ENCODE measurements around the gene TPCN1. TPM values are rescaled to one million over a fixed set of nuclear protein-coding genes. Genes with fewer than 3 reads are reported as not detected.

Gene TPCN1
- polyA plus RNA-seq, 1 experiment = 10.9 TPM

- POLR2A ChIA-PET = interaction anchor here (0.8 kb wide), 1 partner anchor 16 kb away, joined by 5 read pairs; no protein-coding TSS in a partner anchor
These were observed 18.6 kb downstream of the TPCN1 start for GRCh38 chr12:113239811-113240331.

GRCh38 chr12:113240395-113240794 is 19.1 kb downstream of the TPCN1 start:
- no peak for TF ChIP-seq CTCF (IDR thresholded peaks at IDR 0.05; ENCODE audit: low read depth, low read length)
- Histone ChIP-seq H3K9me3 (ENCODE audit: control insufficient read depth, insufficient read depth, low read length) (no peaks in the 10 kb centered on the region), H3K27me3 (ENCODE audit: control insufficient read depth, insufficient read depth, low read length) (no peaks in the 10 kb centered on the region), H3K4me3 (ENCODE audit: low read depth, low read length) (no peak overlapping the region), H3K27ac (ENCODE audit: low read depth, low read length) (no peak overlapping the region)
- ChIA-PET POLR2A (interaction anchor here (0.8 to 1.4 kb wide), 2 partner anchors 17 to 18 kb away, joined by 5 to 11 read pairs; partner anchors contain the start of gene TPCN1), CTCF (no interaction called here)
- no peak for DNase-seq (ENCODE audit: low read depth, low spot score)

More at GRCh38 chr12:113239811-113240331, 18.6 kb downstream of the TPCN1 start:
- H3K9me3 ChIP-seq (ENCODE audit: control insufficient read depth, insufficient read depth, low read length) = no peaks in the 10 kb centered on the region
- TF ChIP-seq CTCF (IDR thresholded peaks at IDR 0.05; ENCODE audit: low read depth, low read length) = no peak
- no peak overlapping the region for H3K27ac ChIP-seq (ENCODE audit: low read depth, low read length)
- H3K27me3 ChIP-seq (ENCODE audit: control insufficient read depth, insufficient read depth, low read length) = no peaks in the 10 kb centered on the region
- H3K4me3 ChIP-seq (ENCODE audit: low read depth, low read length) = no peak overlapping the region
- CTCF ChIA-PET = interaction anchor here (0.6 to 1.0 kb wide), 3 partner anchors 17 to 210 kb away, joined by 5 to 6 read pairs (median 5); no protein-coding TSS in a partner anchor
- no peak for DNase-seq (ENCODE audit: low read depth, low spot score)

- H3K27ac ChIP-seq (ENCODE audit: low read depth, low read length) = peak overlapping the region; percentile 97
- TF ChIP-seq CTCF (IDR thresholded peaks at IDR 0.05; ENCODE audit: low read depth, low read length) = no peak
- no peaks in the 10 kb centered on the region for H3K27me3 ChIP-seq (ENCODE audit: control insufficient read depth, insufficient read depth, low read length)
- ChIA-PET CTCF (interaction anchor here (0.8 kb wide), 1 partner anchor 18 kb away, joined by 6 read pairs; no protein-coding TSS in a partner anchor), POLR2A (interaction anchor here (1.4 kb wide), 1 partner anchor 19 kb away, joined by 11 read pairs; the partner anchor contains the start of gene TPCN1)
- DNase-seq (ENCODE audit: low read depth, low spot score) = peak; percentile 84
- no peaks in the 10 kb centered on the region; the same call in 1 of the 2 replicates for H3K9me3 ChIP-seq (ENCODE audit: control insufficient read depth, insufficient read depth, low read length)
- no peak overlapping the region for H3K4me3 ChIP-seq (ENCODE audit: low read depth, low read length)
These were observed 20.1 kb downstream of the TPCN1 start for GRCh38 chr12:113241191-113242025.

- H3K4me3 ChIP-seq (ENCODE audit: low read depth, low read length) = no peak overlapping the region
- POLR2A ChIA-PET = interaction anchor here (0.6 kb wide), 1 partner anchor 25 kb away, joined by 3 read pairs; no protein-coding TSS in a partner anchor
- CTCF ChIA-PET = no interaction called here
These were observed 20.8 kb downstream of the TPCN1 start for GRCh38 chr12:113242026-113242418.

More at GRCh38 chr12:113242026-113242418, 20.8 kb downstream of the TPCN1 start:
- DNase-seq (ENCODE audit: low read depth, low spot score) = no peak
- Histone ChIP-seq H3K9me3 (ENCODE audit: control insufficient read depth, insufficient read depth, low read length) (no peaks in the 10 kb centered on the region; the same call in 1 of the 2 replicates), H3K27ac (ENCODE audit: low read depth, low read length) (peak overlapping the region; percentile 97), H3K27me3 (ENCODE audit: control insufficient read depth, insufficient read depth, low read length) (no peaks in the 10 kb centered on the region)
- TF ChIP-seq CTCF (IDR thresholded peaks at IDR 0.05; ENCODE audit: low read depth, low read length) = no peak

All from AG04450 (cell line).